Stimulated activated CD4-positive, alpha-beta T cell treated with anti-CD3 and anti-CD28 coated beads, Interleukin-1b, Interleukin-23, amount 100 ng/mL, for 24 hours (primary cell): ENCODE measurements around the gene PLXNB3.
"Not testable (repeated sequence)": the region's sequence is repeated elsewhere in the genome, so short reads cannot be mapped to it uniquely, and the experiment has no call there.

Experiments used
- DNase-seq, 4 experiments: peaks; one replicate each; pipeline ENCODE4 v3.0.0-alpha.2; 2020; ENCODE audit warnings: low read depth in 4 of 4, low spot score in 1 of 4

PLXNB3 gene

DNA sequence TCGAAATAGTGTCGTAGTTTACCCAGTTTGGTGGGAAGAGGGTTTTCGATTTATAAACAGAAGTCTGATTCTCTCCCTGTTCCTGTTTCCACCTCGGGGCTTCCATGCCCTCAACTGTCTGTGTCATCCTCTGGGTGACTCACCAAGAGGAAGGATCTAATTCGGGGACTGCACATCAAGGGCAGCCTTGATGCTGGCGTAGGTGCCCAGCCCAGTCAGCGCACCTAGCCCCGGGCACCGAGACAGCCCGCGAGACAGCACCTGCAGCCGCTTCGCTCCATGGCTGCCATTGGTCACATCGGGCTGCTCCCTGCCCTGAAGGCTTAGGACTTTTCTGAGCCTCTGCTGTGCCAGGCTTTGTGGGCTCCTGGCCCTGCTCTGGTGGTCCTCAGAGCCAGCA, 31.6 kb upstream of the PLXNB3 start:
- DNase-seq: no peak

- no peak for DNase-seq
Measured at GRCh38 chrX:153733651-153734240, 30.3 kb upstream of the PLXNB3 start.

GRCh38 chrX:153734871-153735270, 29.2 kb upstream of the PLXNB3 start:
- no peak for DNase-seq

GRCh38 chrX:153735274-153735673, 28.8 kb upstream of the PLXNB3 start:
- no peak for DNase-seq

DNA sequence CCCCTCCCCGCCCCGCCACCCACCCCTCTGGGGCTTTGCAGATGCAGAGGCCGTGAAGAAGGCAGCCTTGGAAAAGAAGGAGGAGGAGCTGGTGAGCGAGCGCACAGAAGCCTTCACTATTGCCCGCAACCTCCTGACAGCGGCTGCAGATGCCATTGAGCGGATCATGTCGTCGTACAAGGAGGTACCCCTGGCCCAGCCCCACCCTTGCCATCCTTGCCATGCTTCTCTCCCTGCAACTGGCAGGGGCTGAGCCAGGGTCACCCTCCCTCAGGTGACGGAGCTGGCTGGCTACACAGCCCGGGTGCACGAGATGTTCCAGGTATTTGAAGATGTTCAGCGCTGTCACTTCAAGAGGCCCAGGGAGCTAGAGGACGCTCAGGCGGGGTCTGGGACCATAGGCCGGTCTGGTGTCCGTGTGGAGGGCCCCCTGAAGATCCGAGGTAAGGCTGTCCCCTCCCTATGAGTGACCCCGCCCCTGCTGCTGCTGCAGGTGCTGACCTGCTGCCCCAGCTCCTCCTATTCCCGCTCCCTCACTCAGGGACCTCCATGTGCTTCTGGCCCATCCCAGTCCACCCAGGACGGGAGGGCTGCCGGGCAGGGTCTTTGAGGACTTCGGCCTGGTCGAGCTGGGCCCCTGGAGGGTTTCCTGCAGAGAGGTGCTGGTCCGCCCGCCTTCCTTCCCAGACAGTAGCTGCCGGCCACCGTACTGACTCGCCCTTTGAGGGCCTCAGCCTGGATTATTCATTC, 27.8 kb upstream of the PLXNB3 start:
- no peak for DNase-seq

- DNase-seq: no peak
Measured at GRCh38 chrX:153736871-153737441, 27.1 kb upstream of the PLXNB3 start.

- no peak for DNase-seq
Measured at GRCh38 chrX:153738056-153738605, 25.9 kb upstream of the PLXNB3 start.

DNA sequence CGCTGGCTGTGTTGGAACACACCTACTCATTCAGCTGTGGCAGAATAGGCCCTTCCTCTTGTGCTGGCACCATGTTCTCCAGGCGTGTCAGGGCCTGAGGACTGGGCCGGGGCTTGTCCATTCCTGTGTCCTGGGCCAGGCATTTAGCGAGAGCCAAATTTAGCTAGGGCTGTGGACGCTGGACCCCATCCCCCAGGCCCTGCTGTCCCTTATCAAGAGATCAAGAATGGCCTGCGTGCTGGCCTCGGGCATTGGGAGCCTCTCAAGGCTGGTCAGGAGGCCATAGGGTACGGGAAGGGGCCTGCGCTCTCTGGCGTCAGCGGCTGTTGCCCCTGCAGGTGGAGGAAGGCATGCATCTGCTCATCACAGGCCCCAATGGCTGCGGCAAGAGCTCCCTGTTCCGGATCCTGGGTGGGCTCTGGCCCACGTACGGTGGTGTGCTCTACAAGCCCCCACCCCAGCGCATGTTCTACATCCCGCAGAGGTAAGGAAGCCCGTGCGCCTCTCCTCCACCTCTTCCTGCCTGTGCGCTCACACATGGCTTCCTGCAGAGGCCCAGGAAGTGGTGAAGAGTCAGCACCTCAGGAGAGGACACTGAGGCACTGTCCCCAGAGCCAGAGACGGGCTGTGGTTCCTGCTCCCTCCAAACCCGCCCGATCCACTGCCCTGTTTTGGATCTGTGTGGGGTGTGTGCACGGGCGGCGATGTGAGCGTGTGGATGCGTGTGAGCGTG, 24.1 kb upstream of the PLXNB3 start:
- DNase-seq: no peak

- DNase-seq: no peak
Measured at GRCh38 chrX:153740631-153741222, 23.3 kb upstream of the PLXNB3 start.

DNA sequence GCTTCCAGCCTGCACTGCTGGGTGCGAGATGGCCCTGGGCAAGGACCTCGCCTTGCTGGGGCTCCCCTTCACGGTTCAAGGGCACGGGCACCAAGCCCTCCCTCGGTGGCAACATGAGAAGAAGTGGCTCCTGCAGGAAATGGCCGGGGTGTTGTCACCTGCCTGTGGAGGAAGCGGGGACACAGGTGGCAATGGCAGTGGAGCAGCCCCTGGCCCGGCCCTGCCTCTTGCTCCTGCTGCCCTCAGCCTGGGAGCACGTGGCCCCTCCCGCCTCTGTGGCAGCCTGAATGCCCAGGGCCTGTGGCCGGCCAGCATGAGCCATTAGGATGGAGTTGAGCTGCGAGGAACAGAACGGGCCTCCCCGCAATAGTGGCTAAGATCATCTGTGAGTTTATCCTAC, 22.6 kb upstream of the PLXNB3 start:
- no peak for DNase-seq

DNA sequence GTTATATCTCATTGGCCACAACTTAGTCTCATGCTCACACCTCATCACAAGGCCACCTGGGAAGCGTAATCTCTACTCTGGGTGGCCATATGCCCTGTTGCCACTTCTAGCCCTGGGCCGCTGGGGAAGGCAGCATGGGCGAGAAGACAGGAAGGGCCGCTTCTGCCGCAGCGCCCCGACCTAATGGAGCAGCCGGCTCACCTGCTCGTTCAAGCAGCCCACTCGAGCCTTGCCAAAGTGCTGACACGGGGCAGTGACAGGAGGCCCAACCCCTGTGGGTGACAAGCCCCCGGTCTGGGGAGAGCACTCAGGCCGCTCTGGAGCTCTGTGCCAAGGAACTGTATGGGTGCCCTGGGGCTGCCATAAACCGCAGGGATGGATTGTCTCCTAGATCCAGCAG, 21.9 kb upstream of the PLXNB3 start:
- not testable (repeated sequence) for DNase-seq

DNA sequence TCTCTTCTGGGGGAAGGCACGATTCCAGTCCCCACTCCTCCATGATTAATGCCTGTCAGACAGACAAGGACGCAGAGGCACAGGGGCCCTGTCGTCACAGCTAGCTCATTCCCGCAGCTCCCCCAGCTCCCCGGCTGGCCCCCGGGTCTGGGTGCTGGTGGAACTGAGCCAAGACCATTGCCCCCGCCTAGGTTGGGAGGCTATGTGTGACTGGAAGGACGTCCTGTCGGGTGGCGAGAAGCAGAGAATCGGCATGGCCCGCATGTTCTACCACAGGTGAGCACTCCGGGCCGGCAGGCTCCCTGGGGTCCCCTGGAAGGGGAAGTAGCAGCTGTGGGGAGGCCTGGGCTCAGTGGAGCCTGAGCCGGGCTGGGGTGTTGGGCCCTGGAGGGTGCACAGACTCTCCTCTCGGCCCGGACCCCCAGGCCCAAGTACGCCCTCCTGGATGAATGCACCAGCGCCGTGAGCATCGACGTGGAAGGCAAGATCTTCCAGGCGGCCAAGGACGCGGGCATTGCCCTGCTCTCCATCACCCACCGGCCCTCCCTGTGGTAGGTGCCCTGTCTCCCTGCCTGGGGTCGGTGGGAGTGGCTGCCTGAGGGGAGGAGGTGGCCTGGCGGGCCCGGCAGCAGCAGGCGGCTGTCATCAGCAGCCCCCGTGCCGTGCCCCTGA, 21.1 kb upstream of the PLXNB3 start:
- not testable (repeated sequence) for DNase-seq

GRCh38 chrX:153743468-153744209, 20.4 kb upstream of the PLXNB3 start:
- not testable (repeated sequence) for DNase-seq

DNA sequence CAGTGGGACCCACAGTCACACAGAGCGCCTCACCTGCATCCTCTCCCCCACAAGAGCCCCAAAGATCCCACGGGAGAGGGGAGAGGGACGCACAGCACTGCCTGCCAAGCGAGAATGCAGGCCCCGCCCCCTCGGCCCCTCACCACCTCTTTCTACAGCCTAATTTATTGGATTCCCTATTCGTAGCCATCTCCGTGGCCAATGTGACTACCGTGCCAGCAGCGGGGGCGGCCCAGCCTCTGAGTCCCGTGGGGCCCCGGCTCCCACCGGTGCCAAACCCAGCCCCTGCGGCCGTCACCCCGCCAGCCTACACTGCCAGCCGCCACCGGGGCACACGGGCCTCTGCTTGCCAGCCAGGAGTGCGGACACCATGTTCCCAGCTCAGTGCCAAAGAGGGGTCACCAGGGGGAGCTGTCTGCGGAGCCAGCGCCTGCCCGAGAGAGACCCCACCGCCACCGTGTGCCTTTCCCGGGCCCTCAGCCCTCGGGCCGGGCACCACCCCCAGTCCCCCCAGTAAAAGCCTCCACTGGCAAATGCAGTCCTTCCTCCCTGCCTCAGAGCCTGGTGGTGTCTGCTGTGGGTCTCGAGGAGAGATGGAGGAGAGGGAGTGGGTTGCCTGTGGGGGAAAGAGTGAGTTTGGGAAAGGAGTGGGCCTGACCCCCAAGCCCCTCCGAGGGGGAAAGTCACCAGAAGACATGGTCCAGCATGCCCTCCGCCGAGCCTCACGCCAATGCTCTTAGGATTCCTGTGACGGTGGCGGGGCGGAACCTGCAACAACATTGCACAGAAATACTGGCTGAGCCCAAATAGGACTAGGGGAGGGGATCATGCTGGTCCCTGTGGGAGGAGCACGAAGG, 19.6 kb upstream of the PLXNB3 start:
- DNase-seq: no peak

DNA sequence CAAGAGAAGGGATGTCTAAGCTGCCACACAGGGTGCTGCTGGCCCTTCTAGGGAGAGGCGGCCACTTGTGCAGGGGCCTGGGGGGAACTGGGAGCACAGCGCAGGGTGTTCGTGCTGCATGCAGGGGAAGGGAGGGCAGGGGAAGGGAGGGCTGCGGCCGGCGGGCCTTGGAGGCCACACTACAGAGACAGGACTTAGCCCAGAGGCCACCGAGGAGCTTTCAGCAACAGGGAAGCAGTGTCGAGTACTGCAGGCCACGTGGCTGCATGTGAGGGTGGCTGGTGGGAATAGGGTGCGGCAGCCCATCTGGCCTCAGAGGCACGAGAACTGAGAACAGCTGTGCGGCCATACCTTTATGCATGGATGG, 19.0 kb upstream of the PLXNB3 start:
- not testable (repeated sequence) for DNase-seq

GRCh38 chrX:153746359-153746758, 17.7 kb upstream of the PLXNB3 start:
- DNase-seq: no peak

DNA sequence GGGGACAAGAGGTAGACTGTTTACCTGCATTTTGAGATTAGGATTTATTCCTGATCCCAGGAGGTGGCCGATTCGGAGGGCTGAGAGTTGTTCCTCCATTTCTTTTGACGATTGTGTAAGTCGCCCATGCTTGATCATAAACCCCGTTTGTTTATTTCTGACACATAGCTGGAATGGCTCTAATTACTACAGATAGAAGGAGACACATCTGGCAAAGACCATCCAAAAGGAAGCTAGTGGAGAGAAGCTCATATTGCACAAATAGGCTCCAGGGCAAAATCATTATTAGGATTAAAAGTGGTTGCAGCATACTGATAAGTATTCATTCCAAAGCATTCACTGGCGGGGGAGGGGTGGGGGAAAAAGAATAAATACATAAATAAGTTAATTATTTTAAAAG, 17.1 kb upstream of the PLXNB3 start:
- not testable (repeated sequence) for DNase-seq

DNA sequence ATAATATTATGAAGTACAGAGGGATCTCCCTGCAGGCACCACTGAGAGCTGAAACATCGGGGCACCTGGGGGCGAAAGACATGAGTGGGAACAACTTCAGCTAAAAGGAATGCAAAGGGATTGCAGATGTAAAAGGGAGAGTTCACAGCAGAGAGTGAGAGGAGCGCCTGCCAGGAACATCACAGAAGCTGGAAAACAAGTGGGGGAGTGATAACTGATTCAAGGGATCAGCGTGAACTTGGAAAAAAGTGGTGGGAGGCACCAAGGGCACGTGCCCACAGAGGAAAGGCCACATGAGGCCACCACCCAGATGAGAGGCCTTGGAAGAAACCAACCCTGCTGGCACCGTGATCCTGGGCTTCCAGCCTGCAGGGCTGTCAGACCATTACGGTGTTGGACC, 15.0 kb upstream of the PLXNB3 start:
- DNase-seq: not testable (repeated sequence)

- DNase-seq: no peak
Measured at GRCh38 chrX:153750127-153750774, 13.8 kb upstream of the PLXNB3 start.
